PFSK-1 (cell line): ENCODE results near the gene LARP4B.

ENCODE experiments used
- SIN3A ChIP-seq: IDR thresholded peaks from 2 replicates; pipeline ENCODE4 v1.6.1; 2012; ENCODE audit warnings: mild to moderate bottlenecking, low read length, moderate library complexity, borderline replicate concordance; ENCODE audit not compliant: insufficient read depth
- TAF1 ChIP-seq: IDR thresholded peaks from 2 replicates; pipeline ENCODE4 v1.6.1; 2012; ENCODE audit warnings: low read length, control low read depth, borderline replicate concordance; ENCODE audit not compliant: insufficient read depth
- TF ChIP-seq, protein P1 (sequence below), 2 experiments: IDR thresholded peaks; 2 replicates each; pipeline versions ENCODE4 v1.6.1 to v1.8.0; 2011 to 2012; ENCODE audit warnings: low read depth in 2 of 2, low read length in 2 of 2, control low read depth in 1 of 2, inconsistent platforms in 1 of 2, mild to moderate bottlenecking in 1 of 2, moderate library complexity in 1 of 2; ENCODE audit not compliant: insufficient read depth in 1 of 2

- TF ChIP-seq SIN3A (no peak), TAF1 (no peak)
- TF ChIP-seq, protein P1, sequence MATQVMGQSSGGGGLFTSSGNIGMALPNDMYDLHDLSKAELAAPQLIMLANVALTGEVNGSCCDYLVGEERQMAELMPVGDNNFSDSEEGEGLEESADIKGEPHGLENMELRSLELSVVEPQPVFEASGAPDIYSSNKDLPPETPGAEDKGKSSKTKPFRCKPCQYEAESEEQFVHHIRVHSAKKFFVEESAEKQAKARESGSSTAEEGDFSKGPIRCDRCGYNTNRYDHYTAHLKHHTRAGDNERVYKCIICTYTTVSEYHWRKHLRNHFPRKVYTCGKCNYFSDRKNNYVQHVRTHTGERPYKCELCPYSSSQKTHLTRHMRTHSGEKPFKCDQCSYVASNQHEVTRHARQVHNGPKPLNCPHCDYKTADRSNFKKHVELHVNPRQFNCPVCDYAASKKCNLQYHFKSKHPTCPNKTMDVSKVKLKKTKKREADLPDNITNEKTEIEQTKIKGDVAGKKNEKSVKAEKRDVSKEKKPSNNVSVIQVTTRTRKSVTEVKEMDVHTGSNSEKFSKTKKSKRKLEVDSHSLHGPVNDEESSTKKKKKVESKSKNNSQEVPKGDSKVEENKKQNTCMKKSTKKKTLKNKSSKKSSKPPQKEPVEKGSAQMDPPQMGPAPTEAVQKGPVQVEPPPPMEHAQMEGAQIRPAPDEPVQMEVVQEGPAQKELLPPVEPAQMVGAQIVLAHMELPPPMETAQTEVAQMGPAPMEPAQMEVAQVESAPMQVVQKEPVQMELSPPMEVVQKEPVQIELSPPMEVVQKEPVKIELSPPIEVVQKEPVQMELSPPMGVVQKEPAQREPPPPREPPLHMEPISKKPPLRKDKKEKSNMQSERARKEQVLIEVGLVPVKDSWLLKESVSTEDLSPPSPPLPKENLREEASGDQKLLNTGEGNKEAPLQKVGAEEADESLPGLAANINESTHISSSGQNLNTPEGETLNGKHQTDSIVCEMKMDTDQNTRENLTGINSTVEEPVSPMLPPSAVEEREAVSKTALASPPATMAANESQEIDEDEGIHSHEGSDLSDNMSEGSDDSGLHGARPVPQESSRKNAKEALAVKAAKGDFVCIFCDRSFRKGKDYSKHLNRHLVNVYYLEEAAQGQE (IDR thresholded peaks at IDR 0.05; ENCODE audit: insufficient read depth in 1 of 2, low read depth in 2 of 2, low read length in 2 of 2): no peak
Observed at GRCh38 chr10:905972-906371, 25.5 kb downstream of the LARP4B start.
